GM08714 (cell line): ENCODE measurements around the gene SLC22A8.

Experiments used
- H3K4me3 ChIP-seq: fragments of 200-500 bp; sonication (Bioruptor generic); 2 replicates; pipeline ENCODE4 v1.5.1; 2014; ENCODE audit warnings: mild to moderate bottlenecking, low read length, inconsistent platforms
- ZNF274 ChIP-seq: IDR thresholded peaks from 2 replicates; pipeline ENCODE4 v1.6.1; 2012; ENCODE audit warnings: mild to moderate bottlenecking, low read depth, low read length

Gene SLC22A8

DNA sequence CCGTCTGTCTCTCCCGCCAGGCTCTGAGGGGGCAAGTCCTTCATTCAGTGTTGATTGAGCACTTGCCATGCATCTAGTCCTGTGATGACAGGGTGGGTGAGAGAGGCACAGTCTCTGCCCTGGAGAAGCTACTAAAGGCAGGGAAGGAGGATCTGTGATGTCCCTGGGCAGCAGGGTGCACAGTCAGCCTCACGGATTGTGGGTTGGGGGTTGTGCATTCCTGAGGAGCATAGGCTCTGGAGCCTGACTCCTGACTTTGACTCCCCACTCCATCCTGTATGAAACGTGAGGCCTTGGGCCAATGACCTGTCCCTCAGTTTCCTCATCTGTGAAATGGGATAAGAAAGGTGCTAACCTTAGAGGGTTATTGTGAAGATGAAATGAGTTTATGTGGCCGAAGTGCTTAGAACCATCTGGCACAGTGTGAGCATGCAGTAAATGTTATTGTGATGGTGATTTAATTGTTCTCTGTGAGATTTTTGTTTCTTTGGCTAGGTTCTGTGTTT, 4.7 kb downstream of the SLC22A8 start:
- no peak for TF ChIP-seq ZNF274
- no peak overlapping the region for H3K4me3 ChIP-seq

DNA sequence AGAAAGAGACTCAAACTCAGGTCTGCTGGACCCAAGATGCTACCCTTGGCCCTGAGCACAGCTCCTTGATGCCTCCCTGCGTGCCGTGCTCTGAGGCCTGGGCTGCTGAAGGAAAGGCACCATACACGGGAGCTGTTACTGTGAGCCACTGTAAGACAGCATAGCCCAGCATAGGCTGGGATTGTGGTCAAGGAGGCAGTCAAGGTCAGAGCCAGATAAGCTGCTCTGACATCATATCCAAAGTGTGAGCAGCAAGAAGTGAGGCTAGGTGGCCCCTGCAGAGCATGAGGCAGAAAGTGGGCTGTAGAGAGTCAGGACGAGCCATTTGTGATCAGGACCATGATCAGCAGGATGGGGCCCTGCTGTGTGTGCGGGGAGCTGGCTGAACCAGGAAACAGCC, 7.7 kb downstream of the SLC22A8 start:
- no peak for TF ChIP-seq ZNF274
- H3K4me3 ChIP-seq = no peak overlapping the region

DNA sequence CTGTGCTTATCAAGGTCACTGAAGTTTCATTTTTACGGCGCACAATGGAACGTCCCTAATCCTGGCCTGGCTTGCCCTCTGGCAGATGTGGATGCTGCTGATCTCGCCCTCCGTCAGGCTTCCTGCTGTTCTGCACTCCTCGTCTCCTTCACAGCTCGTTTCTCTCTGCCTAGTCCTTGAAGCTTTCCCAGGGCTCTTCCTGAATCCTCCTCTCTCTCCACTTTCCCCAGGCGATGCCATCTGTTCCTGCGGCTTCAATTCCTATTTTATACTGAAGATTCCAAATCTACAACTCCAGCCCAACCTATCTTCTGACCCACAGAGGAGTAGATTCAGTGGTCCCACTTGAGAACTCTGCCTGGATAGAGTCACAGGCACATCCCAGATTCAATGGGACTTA, 14.2 kb downstream of the SLC22A8 start:
- no peak for TF ChIP-seq ZNF274
- no peak overlapping the region for H3K4me3 ChIP-seq

DNA sequence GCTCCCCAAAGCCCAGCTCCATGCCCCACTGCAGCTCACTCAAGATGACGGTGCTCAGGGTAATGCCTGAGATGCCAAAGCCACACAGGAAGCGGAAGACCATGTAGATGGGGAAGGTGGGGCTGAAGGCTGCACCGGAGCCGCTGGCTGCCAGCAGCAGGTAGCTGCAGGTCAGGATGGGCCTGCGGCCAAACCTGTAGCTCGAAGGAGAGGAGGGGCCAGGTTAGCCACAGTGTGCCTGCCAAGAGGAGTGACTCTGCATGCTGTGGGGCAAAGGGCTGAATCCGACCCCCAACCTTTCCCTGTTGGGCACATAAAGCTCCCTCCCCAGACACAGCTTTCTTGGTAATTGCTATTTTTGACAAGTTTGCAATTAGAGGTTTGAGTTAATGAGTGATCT, 16.0 kb downstream of the SLC22A8 start:
- no peak for TF ChIP-seq ZNF274
- H3K4me3 ChIP-seq = no peak overlapping the region

DNA sequence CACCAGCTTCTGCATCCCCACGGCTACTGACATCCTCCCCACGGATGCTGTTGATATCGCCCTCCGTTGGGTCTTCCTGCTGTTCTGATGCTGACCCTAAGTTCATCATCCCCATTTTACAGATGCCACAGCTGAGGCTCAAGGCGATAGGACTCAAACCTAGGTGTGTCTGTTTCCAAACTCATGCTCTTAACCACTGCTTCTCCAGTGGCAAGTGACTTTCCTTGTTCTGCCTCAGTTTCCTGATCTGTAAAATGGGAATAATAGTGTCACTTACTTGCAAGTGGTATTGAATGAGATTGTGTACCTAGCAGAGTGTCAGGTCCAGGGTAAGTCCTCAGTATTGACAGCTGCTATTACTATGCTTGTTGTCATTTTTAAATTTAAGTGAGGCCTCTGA, 16.5 kb downstream of the SLC22A8 start:
- no peak overlapping the region for H3K4me3 ChIP-seq
- no peak for TF ChIP-seq ZNF274

DNA sequence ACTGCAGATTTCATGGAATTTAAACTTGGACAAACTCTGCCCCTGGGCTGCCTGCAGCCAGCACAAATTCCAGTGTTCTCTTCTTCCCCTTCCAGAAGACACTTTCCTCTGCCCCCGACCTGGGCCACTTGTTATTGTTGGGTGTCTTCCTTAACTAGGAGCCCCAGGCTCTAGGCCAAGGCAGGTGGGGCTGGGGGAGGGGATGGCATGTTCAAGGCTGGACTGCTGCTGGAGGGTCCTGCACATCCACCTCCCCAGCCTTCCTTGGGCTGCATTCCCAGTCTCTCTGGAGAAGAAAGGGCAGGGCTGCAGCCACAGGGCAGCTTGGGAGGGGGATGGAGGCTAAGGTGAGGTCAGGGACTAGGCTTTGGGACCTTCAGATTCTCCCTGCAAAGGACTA, 19.4 kb downstream of the SLC22A8 start:
- no peak for TF ChIP-seq ZNF274
- H3K4me3 ChIP-seq = no peak overlapping the region

DNA sequence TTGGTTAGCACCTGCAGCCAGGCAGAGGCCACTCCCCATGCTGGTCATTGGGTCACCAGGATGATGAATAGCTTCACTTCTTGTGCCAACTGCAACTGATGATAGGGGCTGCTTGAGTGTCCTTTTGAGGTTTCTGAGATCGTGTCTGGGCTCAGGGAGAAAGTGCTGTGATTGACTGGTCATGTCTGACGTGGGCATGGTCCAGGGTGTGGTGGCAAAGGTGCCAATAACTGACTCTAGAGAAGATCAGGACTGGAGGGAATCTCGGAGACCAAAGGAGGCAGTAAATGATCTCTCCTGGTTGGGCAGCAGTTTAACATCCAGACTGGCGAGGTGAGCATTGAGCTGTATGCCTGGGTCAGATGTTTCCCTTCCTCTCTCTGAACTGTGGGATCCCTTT, 20.9 kb downstream of the SLC22A8 start:
- no peak for TF ChIP-seq ZNF274
- H3K4me3 ChIP-seq = no peak overlapping the region

DNA sequence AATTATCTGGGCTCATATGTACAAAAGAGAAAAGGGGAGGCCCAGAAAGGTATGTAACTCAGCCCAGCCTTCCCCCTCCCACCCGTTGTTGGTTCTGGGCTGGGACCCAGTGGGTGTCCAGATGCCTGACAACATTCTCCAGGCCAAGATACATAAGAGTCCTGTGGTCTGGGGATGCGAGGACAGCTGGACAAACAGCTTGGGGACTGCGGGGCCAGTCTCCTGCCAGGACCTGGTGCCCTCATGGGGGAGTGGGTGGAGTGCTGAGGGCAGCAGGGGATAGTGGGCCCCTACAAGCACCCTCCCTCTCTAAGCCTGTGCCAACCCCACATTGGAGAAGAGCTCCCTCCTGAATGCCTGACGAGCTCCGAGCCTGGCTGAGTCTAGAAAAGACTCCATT, 27.4 kb downstream of the SLC22A8 start:
- no peak for TF ChIP-seq ZNF274
- H3K4me3 ChIP-seq = no peak overlapping the region

DNA sequence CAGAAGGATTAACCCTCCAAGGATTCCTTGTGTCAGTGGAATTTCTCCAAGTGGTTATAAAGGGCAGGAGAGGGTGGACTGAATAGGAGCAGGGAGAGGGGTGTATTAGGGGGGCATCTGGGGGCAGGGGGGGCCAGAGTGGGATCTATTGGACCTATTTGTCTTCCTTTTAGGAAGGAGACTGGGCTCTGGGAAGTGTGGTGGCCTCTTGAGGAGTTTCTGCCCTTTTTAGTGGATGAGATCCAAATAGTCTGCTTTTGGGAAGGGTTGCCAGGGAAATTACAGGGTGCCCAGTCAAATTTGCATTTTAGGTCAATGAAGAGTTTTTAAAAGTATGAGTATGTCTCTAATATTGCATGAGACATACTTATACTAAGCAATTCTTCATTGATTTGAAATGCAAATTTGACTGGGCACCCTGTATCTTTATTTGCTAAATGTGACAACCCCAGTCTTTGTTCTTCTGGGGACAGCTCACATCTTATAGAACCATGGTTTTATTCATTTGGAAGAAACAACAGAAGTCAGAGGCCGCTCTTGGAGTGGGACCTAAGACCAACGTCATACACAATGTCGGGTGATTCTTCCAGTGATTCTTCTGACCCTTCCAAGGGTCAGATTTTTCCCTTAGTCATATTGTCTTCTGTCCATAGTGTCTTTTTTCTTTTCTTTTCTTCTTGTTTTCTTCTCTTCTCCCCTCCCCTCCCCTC, 30.4 kb downstream of the SLC22A8 start:
- no peak overlapping the region for H3K4me3 ChIP-seq
- no peak for TF ChIP-seq ZNF274

DNA sequence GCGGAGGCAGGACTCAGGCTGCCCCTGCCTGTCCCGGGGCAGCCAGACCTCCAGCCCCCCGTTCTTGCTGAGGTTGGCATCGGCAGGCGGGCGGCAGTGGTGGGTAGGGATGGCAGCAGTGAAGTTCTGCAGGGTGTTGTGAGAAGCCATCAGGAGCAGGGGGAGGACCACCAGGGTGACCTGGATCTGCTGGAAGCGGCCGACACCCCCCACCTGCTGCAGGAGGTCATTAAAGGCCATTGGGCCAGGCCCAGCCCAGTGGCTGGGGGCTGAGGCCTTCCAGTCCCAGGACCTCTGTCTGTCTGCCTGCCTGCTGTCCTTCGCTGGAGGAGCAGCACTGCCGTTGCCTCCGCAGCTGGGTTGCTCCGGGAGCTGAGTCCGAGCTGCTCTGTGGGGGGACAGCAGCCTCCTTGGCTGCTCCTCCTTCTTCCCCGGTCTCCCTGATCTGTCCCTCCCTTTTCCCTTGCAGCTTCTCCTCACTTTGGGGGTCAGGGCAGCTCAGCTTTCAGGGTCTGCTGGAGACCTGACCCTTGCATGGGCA, 31.1 kb downstream of the SLC22A8 start, which contains the start of gene SLC22A6:
TSS of gene SLC22A6 (minus strand) at position 517 of the 541 bp plus-strand sequence. CDS start at position 240, 277 bp downstream.
- H3K4me3 ChIP-seq = no peak within 1 kb of the TSS
- TF ChIP-seq ZNF274 = no peak

DNA sequence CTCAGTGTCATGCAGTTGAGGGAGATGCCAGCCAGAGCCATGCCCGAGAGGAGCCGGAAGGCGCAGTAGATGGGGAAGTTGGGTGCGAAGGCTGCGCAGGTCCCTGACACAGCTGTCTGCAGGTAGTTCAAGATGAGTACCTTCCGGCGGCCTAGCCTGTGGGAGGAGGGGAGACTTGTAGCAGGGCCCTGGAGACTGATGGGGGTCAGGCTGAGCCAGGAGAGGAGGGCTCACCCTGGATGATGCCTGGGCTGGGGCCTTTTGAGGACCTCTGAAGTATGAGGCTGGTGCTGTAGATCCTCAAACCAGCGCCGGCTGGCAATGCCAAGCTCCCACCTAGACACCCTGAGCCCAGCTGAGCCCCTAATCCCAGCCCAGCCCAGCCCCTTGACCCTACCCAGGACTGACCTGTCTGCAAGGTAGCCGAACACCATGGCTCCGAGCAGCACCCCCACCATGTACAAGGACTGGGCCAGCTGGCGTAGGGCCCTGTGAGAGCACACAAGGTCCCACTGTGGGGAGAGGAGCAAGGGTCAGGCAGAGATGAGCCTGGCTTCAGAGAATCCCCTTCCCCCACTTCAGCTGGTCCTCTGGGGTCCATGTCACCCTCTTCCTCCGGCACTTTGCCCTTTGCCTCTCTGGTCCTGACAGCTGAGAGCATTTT, 32.0 kb downstream of the SLC22A8 start:
- no peak overlapping the region for H3K4me3 ChIP-seq
- no peak for TF ChIP-seq ZNF274

DNA sequence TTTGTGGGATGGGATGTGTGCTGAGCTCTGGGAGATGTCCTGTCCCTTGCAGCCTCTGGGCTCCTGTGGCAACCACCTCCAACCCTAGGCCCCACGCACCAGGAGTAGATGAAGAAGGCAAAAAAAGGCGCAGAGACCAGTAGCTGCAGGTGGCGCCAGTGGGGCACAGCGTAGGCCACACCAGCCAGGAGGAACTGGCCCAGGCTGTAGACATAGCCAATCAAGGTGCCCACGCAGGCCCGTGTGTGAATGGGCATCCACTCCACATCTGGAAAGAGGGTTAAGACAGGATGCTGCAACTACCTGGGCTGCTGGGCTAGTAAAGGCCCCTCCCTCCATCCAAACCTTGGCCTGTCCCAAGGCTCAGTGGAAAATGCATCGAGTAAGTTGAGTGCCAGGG, 33.9 kb downstream of the SLC22A8 start:
- no peak overlapping the region for H3K4me3 ChIP-seq
- no peak for TF ChIP-seq ZNF274

DNA sequence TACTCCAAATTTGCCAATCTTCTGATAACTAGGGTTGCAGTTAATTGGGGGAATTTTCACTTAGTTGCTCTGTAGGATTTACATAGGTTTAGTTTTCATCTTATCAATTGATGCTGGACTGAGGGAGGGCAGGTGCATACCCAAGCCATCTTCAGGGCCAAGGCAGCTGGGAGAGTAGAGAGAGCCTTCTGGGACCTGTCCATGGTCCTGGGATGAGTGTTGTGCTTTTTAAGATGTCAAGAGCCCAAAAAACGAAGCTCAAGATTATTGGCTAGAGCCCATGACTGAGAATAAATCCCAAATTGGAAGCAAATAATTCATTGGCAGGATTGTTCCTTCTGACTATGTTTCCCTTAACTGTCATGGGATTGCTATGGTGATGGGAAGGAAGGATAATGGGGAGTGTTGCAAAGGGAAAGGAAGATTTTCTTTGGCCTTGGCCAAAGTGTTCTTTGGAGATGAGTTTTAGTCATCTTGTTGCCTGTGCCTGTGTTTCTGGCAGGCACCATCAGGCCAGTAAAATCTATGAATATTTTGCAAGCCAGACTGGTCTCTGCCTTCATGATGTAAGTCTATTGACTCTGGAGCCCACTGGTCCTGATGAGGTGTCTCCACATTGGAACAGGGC, 35.4 kb downstream of the SLC22A8 start:
- H3K4me3 ChIP-seq = no peak overlapping the region
- no peak for TF ChIP-seq ZNF274

DNA sequence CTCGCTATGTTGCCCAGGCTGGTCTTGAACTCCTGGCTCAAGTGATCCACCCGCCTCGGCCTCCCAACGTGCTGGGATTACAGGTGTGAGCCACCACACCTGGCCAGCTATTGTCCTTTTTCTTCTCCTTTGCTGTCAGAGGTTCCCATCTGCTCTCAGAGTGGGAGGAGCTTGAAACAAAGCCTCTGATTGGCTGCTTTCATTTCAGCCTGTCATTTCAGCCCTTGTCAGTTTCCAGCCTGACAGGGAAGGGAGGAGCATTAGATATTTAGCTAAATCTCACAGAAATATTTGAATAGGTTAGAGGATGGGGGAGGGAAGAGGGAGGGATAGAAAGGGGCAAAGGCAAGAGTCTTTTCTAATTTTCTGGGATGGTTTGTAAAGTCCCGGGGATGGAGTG, 39.5 kb downstream of the SLC22A8 start:
- no peak for TF ChIP-seq ZNF274
- H3K4me3 ChIP-seq = no peak overlapping the region
